ENCODE data around the gene SUN3. TPM values are rescaled to one million over a fixed set of nuclear protein-coding genes. Genes with fewer than 3 reads are reported as not detected.

The SUN3 gene
- polyA plus RNA-seq, 1 of the 3 experiments (the other 2 are of a cell fraction), result 0.12 TPM

DNA sequence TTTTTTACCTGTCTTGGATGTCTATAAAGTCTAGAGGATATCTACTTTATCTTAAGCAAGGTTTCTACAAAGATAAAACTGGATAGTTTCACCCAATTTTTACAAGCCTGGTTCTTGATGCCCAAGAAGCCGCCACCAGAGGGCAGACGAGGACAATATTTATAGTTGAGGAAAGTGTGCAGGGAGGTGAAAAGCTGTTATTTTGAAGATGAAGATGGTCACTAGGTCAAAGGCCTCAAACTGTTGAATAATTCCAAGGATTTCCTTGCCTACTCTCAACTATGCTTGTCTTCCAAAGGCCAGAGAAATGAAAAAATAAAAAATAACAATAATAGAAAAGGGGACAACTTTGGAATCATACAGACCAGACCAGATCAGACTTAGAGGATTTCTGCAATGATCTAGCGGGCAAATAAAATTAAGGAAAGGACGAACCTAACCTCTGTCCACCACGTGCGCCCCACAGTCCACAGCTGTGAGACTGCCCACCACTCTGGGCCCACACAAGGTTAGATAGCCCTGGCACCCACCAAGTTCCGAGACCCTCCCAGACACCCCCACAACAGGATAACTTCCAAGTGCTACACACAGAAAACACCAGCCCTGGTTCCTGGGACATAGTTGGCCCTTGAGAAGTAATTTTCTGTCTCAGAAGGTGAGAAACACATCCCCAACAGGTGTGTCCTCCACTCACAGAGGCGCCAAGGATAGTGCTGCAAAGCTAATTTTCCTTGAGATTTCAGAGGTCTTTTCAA is 83.5 kb downstream of the SUN3 start (continued):
- no peak for TF ChIP-seq SIN3A (IDR thresholded peaks at IDR 0.05; ENCODE audit: borderline replicate concordance, low read depth, low read length)
- peak; percentile 99 for TF ChIP-seq CTCF (IDR thresholded peaks at IDR 0.05)
- TF ChIP-seq, protein P1, sequence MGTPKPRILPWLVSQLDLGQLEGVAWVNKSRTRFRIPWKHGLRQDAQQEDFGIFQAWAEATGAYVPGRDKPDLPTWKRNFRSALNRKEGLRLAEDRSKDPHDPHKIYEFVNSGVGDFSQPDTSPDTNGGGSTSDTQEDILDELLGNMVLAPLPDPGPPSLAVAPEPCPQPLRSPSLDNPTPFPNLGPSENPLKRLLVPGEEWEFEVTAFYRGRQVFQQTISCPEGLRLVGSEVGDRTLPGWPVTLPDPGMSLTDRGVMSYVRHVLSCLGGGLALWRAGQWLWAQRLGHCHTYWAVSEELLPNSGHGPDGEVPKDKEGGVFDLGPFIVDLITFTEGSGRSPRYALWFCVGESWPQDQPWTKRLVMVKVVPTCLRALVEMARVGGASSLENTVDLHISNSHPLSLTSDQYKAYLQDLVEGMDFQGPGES (IDR thresholded peaks at IDR 0.05; ENCODE audit: low read depth, low read length), result no peak
- peak; percentile 90 for TF ChIP-seq SMC3 (IDR thresholded peaks at IDR 0.05; ENCODE audit: low read depth, low read length)
- TF ChIP-seq EP300 (IDR thresholded peaks at IDR 0.05; ENCODE audit: borderline replicate concordance in 1 of 2, low read depth in 1 of 2, low read length in 1 of 2), result no peak
- TF ChIP-seq FOXM1 (IDR thresholded peaks at IDR 0.05; ENCODE audit: low read depth), result no peak
- no peak for TF ChIP-seq POLR2AphosphoS5 (IDR thresholded peaks at IDR 0.05; ENCODE audit: low read depth, low read length)
- no peak for TF ChIP-seq MEF2A (IDR thresholded peaks at IDR 0.05; ENCODE audit: borderline replicate concordance, low read depth)

DNA sequence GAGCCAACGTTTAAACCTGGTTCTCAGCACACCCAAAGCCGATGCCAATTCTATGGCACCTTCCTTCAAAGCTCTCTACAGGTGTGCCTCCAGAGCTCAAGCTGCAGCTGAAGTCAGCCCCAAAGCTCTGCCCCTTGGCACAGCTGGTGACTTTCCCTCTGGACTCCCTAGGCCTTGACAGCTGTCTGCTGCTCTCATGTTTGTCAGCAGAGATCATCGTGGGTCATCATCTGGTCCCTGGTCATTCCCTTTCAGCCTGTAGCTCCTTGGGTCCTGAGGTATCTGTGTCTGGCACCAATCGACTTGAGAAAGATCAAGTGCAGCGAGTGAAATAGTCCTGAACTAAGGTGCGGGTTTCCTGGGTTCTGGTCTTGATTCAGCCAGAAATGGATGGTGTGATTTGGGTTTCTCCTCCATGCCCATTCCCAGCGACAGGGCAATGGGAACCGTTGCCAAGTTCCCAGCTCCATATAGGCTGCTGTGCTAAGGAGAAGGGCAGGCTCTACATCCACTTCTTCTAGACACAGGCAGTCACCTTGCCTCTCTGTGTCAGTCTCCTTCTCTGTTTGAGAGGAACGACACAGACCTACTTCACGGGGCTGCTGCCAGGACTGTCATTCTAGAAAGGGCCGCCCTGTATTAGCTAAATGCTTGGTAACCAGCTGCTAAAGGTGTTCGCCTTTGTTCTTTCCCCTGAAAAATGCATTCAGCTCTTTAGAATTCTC is 84.2 kb downstream of the SUN3 start:
- H3K36me3 ChIP-seq (replicated peaks in 1 of 2; ENCODE audit: control insufficient read depth in 1 of 2, insufficient read depth in 2 of 2, low read length in 1 of 2), result no peaks in the 10 kb centered on the region
- H3F3A ChIP-seq (replicated peaks; ENCODE audit: insufficient read depth), result peaks cover 17% of the 10 kb centered on the region
- no peak overlapping the region for H3K4me2 ChIP-seq
- TF ChIP-seq FOSL2 (IDR thresholded peaks at IDR 0.05; ENCODE audit: borderline replicate concordance, low read depth) (no peak), RCOR1 (IDR thresholded peaks at IDR 0.05; ENCODE audit: low read length) (no peak), TAF1 (IDR thresholded peaks at IDR 0.05; ENCODE audit: borderline replicate concordance, low read depth, low read length) (no peak)
- TF ChIP-seq, protein P2, sequence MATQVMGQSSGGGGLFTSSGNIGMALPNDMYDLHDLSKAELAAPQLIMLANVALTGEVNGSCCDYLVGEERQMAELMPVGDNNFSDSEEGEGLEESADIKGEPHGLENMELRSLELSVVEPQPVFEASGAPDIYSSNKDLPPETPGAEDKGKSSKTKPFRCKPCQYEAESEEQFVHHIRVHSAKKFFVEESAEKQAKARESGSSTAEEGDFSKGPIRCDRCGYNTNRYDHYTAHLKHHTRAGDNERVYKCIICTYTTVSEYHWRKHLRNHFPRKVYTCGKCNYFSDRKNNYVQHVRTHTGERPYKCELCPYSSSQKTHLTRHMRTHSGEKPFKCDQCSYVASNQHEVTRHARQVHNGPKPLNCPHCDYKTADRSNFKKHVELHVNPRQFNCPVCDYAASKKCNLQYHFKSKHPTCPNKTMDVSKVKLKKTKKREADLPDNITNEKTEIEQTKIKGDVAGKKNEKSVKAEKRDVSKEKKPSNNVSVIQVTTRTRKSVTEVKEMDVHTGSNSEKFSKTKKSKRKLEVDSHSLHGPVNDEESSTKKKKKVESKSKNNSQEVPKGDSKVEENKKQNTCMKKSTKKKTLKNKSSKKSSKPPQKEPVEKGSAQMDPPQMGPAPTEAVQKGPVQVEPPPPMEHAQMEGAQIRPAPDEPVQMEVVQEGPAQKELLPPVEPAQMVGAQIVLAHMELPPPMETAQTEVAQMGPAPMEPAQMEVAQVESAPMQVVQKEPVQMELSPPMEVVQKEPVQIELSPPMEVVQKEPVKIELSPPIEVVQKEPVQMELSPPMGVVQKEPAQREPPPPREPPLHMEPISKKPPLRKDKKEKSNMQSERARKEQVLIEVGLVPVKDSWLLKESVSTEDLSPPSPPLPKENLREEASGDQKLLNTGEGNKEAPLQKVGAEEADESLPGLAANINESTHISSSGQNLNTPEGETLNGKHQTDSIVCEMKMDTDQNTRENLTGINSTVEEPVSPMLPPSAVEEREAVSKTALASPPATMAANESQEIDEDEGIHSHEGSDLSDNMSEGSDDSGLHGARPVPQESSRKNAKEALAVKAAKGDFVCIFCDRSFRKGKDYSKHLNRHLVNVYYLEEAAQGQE (IDR thresholded peaks at IDR 0.05; ENCODE audit: low read depth, low read length), result no peak
- WGBS (ENCODE audit: low lambda C conversion rate), result 84% methylated on average over 12 of the region's 12 CpGs
- H3K27me3 ChIP-seq (ENCODE audit: insufficient read depth), result no peaks in the 10 kb centered on the region
- H3K9me2 ChIP-seq, result no peaks in the 10 kb centered on the region
- ChIA-PET CTCF (interaction anchor here (0.6 to 12.4 kb wide), 84 partner anchors 8 to 742 kb away, joined by 3 to 221 read pairs (median 5); partner anchors contain the start of gene HUS1), POLR2A (interaction anchor here (0.8 to 1.5 kb wide), 4 partner anchors 20 to 158 kb away, joined by 3 to 5 read pairs (median 4); no protein-coding TSS in a partner anchor)
- H3K9ac ChIP-seq, result no peak overlapping the region
- no peaks in the 10 kb centered on the region for H3K9me3 ChIP-seq
- no peak overlapping the region for H2AFZ ChIP-seq (ENCODE audit: low read depth)
- no peak for DNase-seq
- H4K20me1 ChIP-seq (ENCODE audit: insufficient read depth), result no peaks in the 10 kb centered on the region
- H3K4me1 ChIP-seq (ENCODE audit: control insufficient read depth in 1 of 2, insufficient read depth in 2 of 2, low read depth in 1 of 2, low read length in 1 of 2), result peaks cover 25 to 37% of the 10 kb centered on the region in 2 experiments
- no peak overlapping the region for H3K4me3 ChIP-seq (ENCODE audit: low read depth in 2 of 2, low read length in 1 of 2)
- H3K79me2 ChIP-seq (ENCODE audit: insufficient read depth), result no peaks in the 10 kb centered on the region
- no peak overlapping the region; a peak in 1 of 4 replicates for H3K27ac ChIP-seq (ENCODE audit: low read depth in 2 of 2, low read length in 1 of 2)
